ENCODE results near the gene SEMA4G.

Gene SEMA4G

GRCh38 chr10:100989088-100989487 lies 19.8 kb downstream of the SEMA4G start:
- no peak for TF ChIP-seq CTCF (IDR thresholded peaks at IDR 0.05; ENCODE audit: low read depth, low read length)
- DNase-seq (ENCODE audit: extremely low read depth, low read depth) = no peak

- no peak for DNase-seq (ENCODE audit: extremely low read depth, low read depth)
- TF ChIP-seq CTCF (IDR thresholded peaks at IDR 0.05; ENCODE audit: low read depth, low read length) = peak; percentile 73
Observed at GRCh38 chr10:100993986-100994708, 24.8 kb downstream of the SEMA4G start.

- DNase-seq (ENCODE audit: extremely low read depth, low read depth) = no peak
- TF ChIP-seq CTCF (IDR thresholded peaks at IDR 0.05; ENCODE audit: low read depth, low read length) = no peak
Observed at GRCh38 chr10:100995181-100995580, 25.9 kb downstream of the SEMA4G start.

- no peak for DNase-seq (ENCODE audit: extremely low read depth, low read depth)
- TF ChIP-seq CTCF (IDR thresholded peaks at IDR 0.05; ENCODE audit: low read depth, low read length) = no peak
Observed at GRCh38 chr10:100996678-100997359, 27.5 kb downstream of the SEMA4G start.

- peak; percentile 93 for TF ChIP-seq CTCF (IDR thresholded peaks at IDR 0.05; ENCODE audit: low read depth, low read length)
- DNase-seq (ENCODE audit: extremely low read depth, low read depth) = no peak
Observed at GRCh38 chr10:100997360-100998182, 28.3 kb downstream of the SEMA4G start.

- peak; percentile 52 for DNase-seq (ENCODE audit: extremely low read depth, low read depth)
- TF ChIP-seq CTCF (IDR thresholded peaks at IDR 0.05; ENCODE audit: low read depth, low read length) = no peak
Observed at GRCh38 chr10:100998183-100998990, 29.1 kb downstream of the SEMA4G start.

Measured in AG09319 (cell line).